ENCODE results near the gene SLC38A1.
"Not testable (repeated sequence)": the region's sequence is repeated elsewhere in the genome, so short reads cannot be mapped to it uniquely, and the experiment has no call there.

SLC38A1 gene

GRCh38 chr12:46201284-46201789, 67.5 kb downstream of the SLC38A1 start:
- DNase-seq: no peak

GRCh38 chr12:46200551-46200950, 68.3 kb downstream of the SLC38A1 start:
- DNase-seq: no peak

GRCh38 chr12:46198913-46199312, 69.9 kb downstream of the SLC38A1 start:
- no peak for DNase-seq

- no peak for DNase-seq
Measured at GRCh38 chr12:46197883-46198282, 71.0 kb downstream of the SLC38A1 start.

GRCh38 chr12:46190533-46190932, 78.3 kb downstream of the SLC38A1 start:
- DNase-seq: not testable (repeated sequence)

GRCh38 chr12:46188170-46188569, 80.7 kb downstream of the SLC38A1 start:
- DNase-seq: no peak

- no peak for DNase-seq
Measured at GRCh38 chr12:46187023-46187422, 81.8 kb downstream of the SLC38A1 start.

GRCh38 chr12:46186088-46186487, 82.8 kb downstream of the SLC38A1 start:
- DNase-seq: no peak

- DNase-seq: no peak
Measured at GRCh38 chr12:46185686-46186085, 83.2 kb downstream of the SLC38A1 start.

- DNase-seq: no peak
Measured at GRCh38 chr12:46184798-46185595, 83.8 kb downstream of the SLC38A1 start.

GRCh38 chr12:46183112-46183511, 85.7 kb downstream of the SLC38A1 start:
- no peak for DNase-seq

GRCh38 chr12:46181465-46181864, 87.4 kb downstream of the SLC38A1 start:
- DNase-seq: no peak

GRCh38 chr12:46179693-46180452, 89.0 kb downstream of the SLC38A1 start:
- DNase-seq: no peak

- no peak for DNase-seq
Measured at GRCh38 chr12:46177837-46178608, 90.8 kb downstream of the SLC38A1 start.

GRCh38 chr12:46177025-46177424, 91.8 kb downstream of the SLC38A1 start:
- no peak for DNase-seq

- DNase-seq: no peak
Measured at GRCh38 chr12:46174919-46175318, 93.9 kb downstream of the SLC38A1 start.

GRCh38 chr12:46174061-46174662, 94.7 kb downstream of the SLC38A1 start:
- no peak for DNase-seq

GRCh38 chr12:46168426-46168825, 100.4 kb downstream of the SLC38A1 start:
- no peak for DNase-seq

- no peak for DNase-seq
Measured at GRCh38 chr12:46167412-46167811, 101.4 kb downstream of the SLC38A1 start.

- DNase-seq: no peak
Measured at GRCh38 chr12:46165191-46165590, 103.7 kb downstream of the SLC38A1 start.

- no peak for DNase-seq
Measured at GRCh38 chr12:46164186-46164761, 104.6 kb downstream of the SLC38A1 start.

GRCh38 chr12:46162549-46163076, 106.2 kb downstream of the SLC38A1 start:
- not testable (repeated sequence) for DNase-seq
